SU-DHL-6 (cell line): ENCODE results near the gene HIVEP1.

Source experiments
- EZH2phosphoT487 ChIP-seq: fragments of 200-600 bp; sonication (generic), shearing (Covaris generic); conservative IDR thresholded peaks from 2 replicates; pipeline ENCODE4 v1.6.1; 2018; ENCODE audit warnings: mild to moderate bottlenecking, antibody characterized with exemption, low read length, moderate library complexity, mixed read lengths
- TF ChIP-seq, protein P1 (sequence below): fragments of 200-600 bp; sonication (generic); IDR thresholded peaks from one replicate; pipeline ENCODE4 v1.5.1; 2017; ENCODE audit warnings: antibody characterized with exemption, mild to moderate bottlenecking, low read length, moderate library complexity; ENCODE audit not compliant: insufficient read depth, poor library complexity, severe bottlenecking

DNA sequence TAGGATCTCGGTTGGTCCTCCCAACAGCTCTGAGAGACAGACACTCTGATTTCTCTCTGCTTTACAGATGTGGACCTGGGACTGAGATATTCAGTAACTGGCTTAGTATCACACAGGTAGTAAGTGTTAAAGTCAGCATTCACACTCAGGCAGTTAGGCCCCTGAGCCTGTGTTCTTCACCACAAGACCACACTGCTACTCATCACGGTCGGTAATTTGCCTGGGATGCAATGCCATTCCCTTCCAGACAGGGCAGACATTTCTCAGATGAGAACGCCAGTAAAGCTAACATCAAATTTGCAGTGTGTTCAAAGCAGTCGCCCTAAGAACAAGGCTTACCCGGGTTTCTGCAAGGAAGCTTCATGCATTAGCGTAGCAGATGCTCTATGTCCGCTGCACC is 39.8 kb upstream of the HIVEP1 start:
- TF ChIP-seq, protein P1, sequence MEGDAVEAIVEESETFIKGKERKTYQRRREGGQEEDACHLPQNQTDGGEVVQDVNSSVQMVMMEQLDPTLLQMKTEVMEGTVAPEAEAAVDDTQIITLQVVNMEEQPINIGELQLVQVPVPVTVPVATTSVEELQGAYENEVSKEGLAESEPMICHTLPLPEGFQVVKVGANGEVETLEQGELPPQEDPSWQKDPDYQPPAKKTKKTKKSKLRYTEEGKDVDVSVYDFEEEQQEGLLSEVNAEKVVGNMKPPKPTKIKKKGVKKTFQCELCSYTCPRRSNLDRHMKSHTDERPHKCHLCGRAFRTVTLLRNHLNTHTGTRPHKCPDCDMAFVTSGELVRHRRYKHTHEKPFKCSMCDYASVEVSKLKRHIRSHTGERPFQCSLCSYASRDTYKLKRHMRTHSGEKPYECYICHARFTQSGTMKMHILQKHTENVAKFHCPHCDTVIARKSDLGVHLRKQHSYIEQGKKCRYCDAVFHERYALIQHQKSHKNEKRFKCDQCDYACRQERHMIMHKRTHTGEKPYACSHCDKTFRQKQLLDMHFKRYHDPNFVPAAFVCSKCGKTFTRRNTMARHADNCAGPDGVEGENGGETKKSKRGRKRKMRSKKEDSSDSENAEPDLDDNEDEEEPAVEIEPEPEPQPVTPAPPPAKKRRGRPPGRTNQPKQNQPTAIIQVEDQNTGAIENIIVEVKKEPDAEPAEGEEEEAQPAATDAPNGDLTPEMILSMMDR, result no peak
- TF ChIP-seq EZH2phosphoT487, result no peak
